Karpas-422 (cell line): ENCODE data around the gene ERMN. TPM values are rescaled to one million over a fixed set of nuclear protein-coding genes. Genes with fewer than 3 reads are reported as not detected.
"Not testable (repeated sequence)": the region's sequence is repeated elsewhere in the genome, so short reads cannot be mapped to it uniquely, and the experiment has no call there.

Experiments
- DNase-seq: peaks from one replicate; pipeline ENCODE4 v3.0.0-alpha.2; 2015
- H2AFZ ChIP-seq: fragments of 200-600 bp; sonication (generic); 2 replicates; pipeline ENCODE4 v1.6.1; 2014; ENCODE audit warnings: antibody characterized with exemption, low read length, mixed read lengths
- H3K27ac ChIP-seq: fragments of 200-600 bp; sonication (generic); 2 replicates; pipeline ENCODE4 v1.5.1; 2014; ENCODE audit warnings: mild to moderate bottlenecking, low read length, moderate library complexity
- H3K27me3 ChIP-seq: fragments of 200-600 bp; sonication (generic); 2 replicates; pipeline ENCODE4 v1.6.1; 2014; ENCODE audit warnings: low read length, mixed read lengths
- H3K36me3 ChIP-seq: fragments of 200-600 bp; sonication (generic); 2 replicates; pipeline ENCODE4 v1.6.1; 2014; ENCODE audit warnings: low read length, mixed read lengths; ENCODE audit not compliant: insufficient read depth
- H3K4me1 ChIP-seq: fragments of 200-600 bp; sonication (generic); 2 replicates; pipeline ENCODE4 v1.6.1; 2014; ENCODE audit warnings: mild to moderate bottlenecking, low read length, mixed read lengths
- H3K4me2 ChIP-seq: fragments of 200-600 bp; sonication (generic); 2 replicates; pipeline ENCODE4 v1.6.1; 2014; ENCODE audit warnings: low read length, low read depth, mild to moderate bottlenecking; ENCODE audit not compliant: poor library complexity, severe bottlenecking
- H3K4me3 ChIP-seq: fragments of 200-600 bp; sonication (generic); 2 replicates; pipeline ENCODE4 v1.5.1; 2014; ENCODE audit warnings: mild to moderate bottlenecking, antibody characterized with exemption, low read length, mixed read lengths
- H3K79me2 ChIP-seq: fragments of 200-600 bp; sonication (generic); 2 replicates; pipeline ENCODE4 v1.6.1; 2014; ENCODE audit warnings: mild to moderate bottlenecking, low read length, mixed read lengths
- H3K9ac ChIP-seq: fragments of 200-600 bp; sonication (generic); 2 replicates; pipeline ENCODE4 v1.6.0; 2014; ENCODE audit warnings: low read length
- H3K9me2 ChIP-seq: fragments of 200-600 bp; sonication (generic), shearing (Covaris generic); replicated peaks from 2 replicates; pipeline ENCODE4 v1.6.0; 2014; ENCODE audit warnings: mild to moderate bottlenecking, low read length, moderate library complexity; ENCODE audit not compliant: insufficient read depth
- H3K9me3 ChIP-seq: fragments of 300-700, 200-600 bp; sonication (generic); 2 replicates; pipeline ENCODE4 v1.6.1; 2014; ENCODE audit warnings: low read length, mixed read lengths
- H4K20me1 ChIP-seq: fragments of 200-600 bp; sonication (generic); 2 replicates; pipeline ENCODE4 v1.6.1; 2014; ENCODE audit warnings: mild to moderate bottlenecking, antibody characterized with exemption, low read length, low read depth; ENCODE audit not compliant: insufficient read depth
- total RNA-seq: library from RNA; depleted of rRNA; stranded (reverse); fragments of >200 nt; shearing (Covaris generic); gene quantifications from 2 replicates; pipeline ENCODE4 v1.2.3, GENCODE V29; 2014; ENCODE audit warnings: low replicate concordance; rRNA removed

Gene ERMN
- 5.8 and 8.2 TPM in 2 replicates for total RNA-seq

- no peak within 1 kb of the TSS for H3K4me2 ChIP-seq
- no peak for DNase-seq
- H3K27ac ChIP-seq: no peak within 1 kb of the TSS
- H3K9me2 ChIP-seq: no peaks in the 10 kb centered on the region
- H3K27me3 ChIP-seq: no peaks in the 10 kb centered on the region
- H3K79me2 ChIP-seq: no peaks in the 10 kb centered on the region
- no peaks in the 10 kb centered on the region for H3K36me3 ChIP-seq
- H3K4me3 ChIP-seq: no peak within 1 kb of the TSS
- no peak within 1 kb of the TSS for H2AFZ ChIP-seq
- no peak within 1 kb of the TSS for H3K9ac ChIP-seq
- H3K9me3 ChIP-seq: no peaks in the 10 kb centered on the region
- peaks cover 10% of the 10 kb centered on the region for H3K4me1 ChIP-seq
- H4K20me1 ChIP-seq: no peaks in the 10 kb centered on the region
Measured at GRCh38 chr2:157325786-157326185, at the start of gene ERMN. Gene ERMN, minus strand, starts transcription at chr2:157325824. Its CDS starts 182 bp downstream, at chr2:157325642.

DNA sequence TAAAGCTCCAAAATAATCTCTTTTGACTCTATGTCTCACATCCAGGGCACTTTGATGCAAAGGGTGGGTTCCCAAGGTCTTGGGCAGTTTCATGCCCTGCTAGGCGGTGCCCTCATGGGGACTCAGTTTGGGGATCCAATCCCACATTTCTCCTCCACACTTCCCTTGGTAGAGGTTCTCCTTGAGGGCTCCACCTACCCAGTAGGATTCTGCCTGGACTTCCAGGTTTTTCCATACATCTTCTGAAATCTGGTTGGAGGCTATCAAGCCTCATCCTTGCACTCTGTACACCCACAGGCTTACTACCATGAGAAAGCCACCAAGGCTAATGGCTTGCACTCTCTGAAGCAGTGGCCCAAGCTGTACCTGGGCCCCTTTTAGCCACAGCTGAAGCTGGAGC is 49.8 kb upstream of the ERMN start:
- H3K36me3 ChIP-seq: no peaks in the 10 kb centered on the region
- H3K9me2 ChIP-seq: no peaks in the 10 kb centered on the region
- H3K4me2 ChIP-seq: no peak overlapping the region
- no peaks in the 10 kb centered on the region for H3K79me2 ChIP-seq
- no peak overlapping the region for H2AFZ ChIP-seq
- H3K9ac ChIP-seq: no peak overlapping the region
- no peak overlapping the region for H3K27ac ChIP-seq
- no peaks in the 10 kb centered on the region for H3K4me1 ChIP-seq
- H3K27me3 ChIP-seq: no peaks in the 10 kb centered on the region
- H3K4me3 ChIP-seq: no peak overlapping the region
- DNase-seq: no peak
- peaks cover 3% of the 10 kb centered on the region; the same call in 1 of the 2 replicates for H3K9me3 ChIP-seq
- no peaks in the 10 kb centered on the region for H4K20me1 ChIP-seq

GRCh38 chr2:157368508-157368907 is 42.9 kb upstream of the ERMN start:
- H3K9me2 ChIP-seq, H3K79me2 ChIP-seq, H3K4me3 ChIP-seq, H3K36me3 ChIP-seq, H3K4me2 ChIP-seq, H2AFZ ChIP-seq, H3K27ac ChIP-seq, H3K4me1 ChIP-seq, H3K9ac ChIP-seq, DNase-seq, H4K20me1 ChIP-seq, H3K9me3 ChIP-seq, H3K27me3 ChIP-seq: not testable (repeated sequence)

DNA sequence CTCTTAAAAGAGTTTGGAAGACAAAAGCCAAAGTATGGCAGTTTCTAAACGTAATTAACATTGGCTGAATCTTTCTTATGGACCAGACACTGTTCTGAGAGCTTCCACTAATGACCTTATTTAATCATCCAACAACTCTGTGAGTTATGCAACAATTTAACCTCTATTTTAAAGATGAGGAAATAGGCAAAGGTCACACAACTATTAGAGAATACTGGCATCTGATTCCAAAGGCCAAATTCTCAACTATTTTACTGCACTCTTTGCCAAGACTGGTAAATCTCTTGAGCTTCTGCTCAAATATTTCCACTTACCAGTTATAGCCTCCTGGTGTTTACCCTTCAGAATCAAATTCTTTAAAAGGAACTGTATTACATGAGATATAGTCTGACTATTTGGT is 42.1 kb upstream of the ERMN start:
- H3K9me3 ChIP-seq: no peaks in the 10 kb centered on the region
- H2AFZ ChIP-seq: no peak overlapping the region
- no peaks in the 10 kb centered on the region for H3K79me2 ChIP-seq
- no peaks in the 10 kb centered on the region for H3K27me3 ChIP-seq
- no peaks in the 10 kb centered on the region for H3K4me1 ChIP-seq
- H3K36me3 ChIP-seq: no peaks in the 10 kb centered on the region
- DNase-seq: no peak
- H3K4me3 ChIP-seq: no peak overlapping the region
- no peaks in the 10 kb centered on the region for H3K9me2 ChIP-seq
- H3K4me2 ChIP-seq: no peak overlapping the region
- no peaks in the 10 kb centered on the region for H4K20me1 ChIP-seq
- no peak overlapping the region for H3K27ac ChIP-seq
- no peak overlapping the region for H3K9ac ChIP-seq

DNA sequence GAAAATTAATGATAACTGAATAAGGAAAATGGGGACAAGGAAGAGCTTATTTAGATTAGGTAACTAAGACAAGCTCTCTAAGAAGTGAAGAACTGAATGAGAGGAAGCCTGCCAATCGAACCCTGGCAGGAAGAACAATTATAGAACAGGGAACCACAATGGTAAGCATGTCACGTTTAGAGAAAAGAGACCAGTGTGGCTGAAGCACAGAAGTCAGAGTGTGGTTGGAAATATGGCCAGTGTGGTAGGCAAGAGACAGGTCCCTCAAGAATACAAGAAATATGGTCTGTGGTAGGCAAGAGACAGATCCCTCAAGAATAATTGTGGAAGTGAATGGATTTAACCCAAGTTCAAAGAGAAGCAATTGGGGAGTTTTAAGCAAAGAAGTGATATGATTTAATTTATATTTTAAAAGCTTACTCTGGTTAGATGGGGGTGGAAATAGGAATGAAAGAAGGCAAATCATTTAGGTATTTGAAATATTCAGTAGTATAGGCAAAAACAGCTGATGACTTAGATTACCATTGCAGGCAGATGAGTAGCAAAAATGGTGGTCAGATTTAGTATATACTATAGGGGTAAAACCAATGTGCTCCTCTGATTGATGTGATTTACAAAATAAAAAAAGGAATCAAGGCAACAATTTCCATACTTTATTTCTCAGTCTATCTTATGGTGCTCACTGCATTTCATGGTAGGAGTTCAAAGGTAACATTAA is 38.8 kb upstream of the ERMN start:
- H3K36me3 ChIP-seq: no peaks in the 10 kb centered on the region
- H2AFZ ChIP-seq: no peak overlapping the region
- H3K9ac ChIP-seq: no peak overlapping the region
- no peaks in the 10 kb centered on the region for H3K79me2 ChIP-seq
- DNase-seq: no peak
- no peaks in the 10 kb centered on the region for H3K9me2 ChIP-seq
- H3K27me3 ChIP-seq: no peaks in the 10 kb centered on the region
- H3K4me1 ChIP-seq: no peaks in the 10 kb centered on the region
- H3K27ac ChIP-seq: no peak overlapping the region
- no peaks in the 10 kb centered on the region for H3K9me3 ChIP-seq
- H3K4me2 ChIP-seq: no peak overlapping the region
- no peaks in the 10 kb centered on the region for H4K20me1 ChIP-seq
- no peak overlapping the region for H3K4me3 ChIP-seq

DNA sequence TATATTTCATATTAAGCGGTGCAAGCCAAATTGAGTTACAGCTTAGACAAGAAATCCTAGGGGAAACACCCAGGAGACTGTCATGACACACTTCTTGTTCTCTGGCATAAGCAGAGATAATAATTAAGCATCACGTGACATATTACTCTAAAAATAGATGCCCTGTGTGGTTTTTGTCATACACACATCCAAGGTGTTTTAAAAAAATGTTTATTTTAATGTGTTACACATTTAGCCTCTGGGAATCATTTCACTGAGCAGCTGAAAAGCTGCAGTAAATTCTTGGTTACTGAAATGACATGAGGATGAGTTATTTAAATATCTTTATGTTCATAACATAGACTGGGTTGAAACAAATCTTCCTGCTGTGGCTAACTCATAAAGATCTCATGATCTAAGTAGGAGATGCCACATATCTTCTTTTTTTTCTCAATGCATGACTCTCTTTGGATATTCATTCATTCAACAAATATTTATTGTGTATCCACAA is 38.0 kb upstream of the ERMN start:
- Histone ChIP-seq H3K9me3 (no peaks in the 10 kb centered on the region), H3K4me2 (no peak overlapping the region), H3K4me1 (no peaks in the 10 kb centered on the region), H2AFZ (no peak overlapping the region), H3K36me3 (no peaks in the 10 kb centered on the region), H3K79me2 (no peaks in the 10 kb centered on the region), H3K27ac (no peak overlapping the region), H4K20me1 (no peaks in the 10 kb centered on the region), H3K9me2 (no peaks in the 10 kb centered on the region), H3K27me3 (no peaks in the 10 kb centered on the region), H3K4me3 (no peak overlapping the region), H3K9ac (no peak overlapping the region)
- no peak for DNase-seq

DNA sequence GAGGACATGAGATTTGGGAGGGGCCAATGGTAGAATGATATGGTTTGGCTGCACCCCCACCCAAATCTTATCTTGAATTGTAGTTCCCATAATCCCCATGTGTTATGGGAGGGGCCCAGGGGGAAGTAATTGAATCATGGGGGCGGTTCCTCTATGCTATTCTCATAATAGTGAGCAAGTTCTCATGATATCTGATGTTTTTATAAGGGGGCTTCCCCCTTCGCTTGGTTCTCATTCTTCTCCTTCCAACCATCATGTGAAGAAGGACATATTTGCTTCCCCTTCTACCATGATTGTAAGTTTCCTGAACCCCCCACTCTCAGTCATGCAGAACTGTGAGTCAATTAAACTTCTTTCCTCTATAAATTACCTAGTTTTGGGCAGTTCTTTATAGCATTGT is 37.0 kb upstream of the ERMN start:
- Histone ChIP-seq H3K27me3 (no peaks in the 10 kb centered on the region), H3K4me2 (no peak overlapping the region), H2AFZ (no peak overlapping the region), H3K79me2 (no peaks in the 10 kb centered on the region), H3K4me1 (no peaks in the 10 kb centered on the region), H3K36me3 (no peaks in the 10 kb centered on the region), H3K9ac (no peak overlapping the region), H3K27ac (no peak overlapping the region), H4K20me1 (no peaks in the 10 kb centered on the region), H3K9me3 (no peaks in the 10 kb centered on the region), H3K9me2 (no peaks in the 10 kb centered on the region), H3K4me3 (no peak overlapping the region)
- DNase-seq: no peak

GRCh38 chr2:157361526-157361925 is 35.9 kb upstream of the ERMN start:
- Histone ChIP-seq H3K27ac (no peak overlapping the region), H3K4me2 (no peak overlapping the region), H3K4me1 (no peaks in the 10 kb centered on the region), H2AFZ (no peak overlapping the region), H3K4me3 (no peak overlapping the region), H3K9me3 (no peaks in the 10 kb centered on the region), H4K20me1 (no peaks in the 10 kb centered on the region), H3K79me2 (no peaks in the 10 kb centered on the region), H3K27me3 (no peaks in the 10 kb centered on the region), H3K9me2 (no peaks in the 10 kb centered on the region), H3K9ac (no peak overlapping the region), H3K36me3 (no peaks in the 10 kb centered on the region)
- DNase-seq: no peak
